NCI-H1694 treated with DMSO at 0.1 percent for 48 hours (cell line): ENCODE results near the gene PTGES.

Source experiments
- DNase-seq: peaks from one replicate; lab custom pipeline; 2025; lab: John Stamatoyannopoulos, UW

Gene PTGES

DNA sequence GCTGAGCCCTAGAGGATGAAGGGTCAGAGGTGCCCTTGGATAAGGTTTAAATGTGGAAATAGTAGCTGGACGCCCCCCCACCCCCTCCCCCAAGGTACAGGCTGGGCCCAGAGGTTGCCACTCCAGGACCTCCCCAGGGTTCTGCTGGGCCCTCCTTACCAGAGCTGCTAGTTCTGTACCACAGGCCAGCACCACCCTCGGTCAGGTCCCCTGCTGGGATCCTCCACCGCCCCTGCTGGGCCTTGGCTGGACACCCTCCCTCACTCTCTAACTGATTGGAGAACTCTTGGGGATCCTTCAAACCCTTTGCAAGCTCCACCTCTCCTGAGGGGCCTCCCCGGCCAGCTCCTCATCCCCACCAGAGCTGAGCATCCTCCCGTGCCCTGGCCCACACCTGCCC lies 34.9 kb downstream of the PTGES start:
- no peak for DNase-seq

DNA sequence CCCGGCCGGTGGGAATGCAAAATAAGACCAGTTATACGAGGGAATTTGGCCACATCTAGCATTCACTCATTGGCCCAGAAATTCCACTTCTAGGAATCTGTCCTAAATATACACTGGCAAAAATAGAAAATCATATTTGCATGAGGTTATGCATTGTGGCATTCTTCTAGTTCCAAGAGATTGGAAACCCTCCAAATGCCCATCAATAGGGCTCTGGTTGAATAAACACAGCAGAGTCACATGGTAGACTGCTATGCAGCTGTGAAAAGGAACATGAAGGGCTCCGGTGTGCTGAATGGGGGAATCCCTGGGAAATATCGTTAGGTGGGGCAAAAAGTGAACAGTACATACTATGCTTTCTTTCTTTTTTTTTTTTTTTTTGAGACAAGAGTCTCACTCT lies 36.8 kb downstream of the PTGES start:
- DNase-seq: no peak

DNA sequence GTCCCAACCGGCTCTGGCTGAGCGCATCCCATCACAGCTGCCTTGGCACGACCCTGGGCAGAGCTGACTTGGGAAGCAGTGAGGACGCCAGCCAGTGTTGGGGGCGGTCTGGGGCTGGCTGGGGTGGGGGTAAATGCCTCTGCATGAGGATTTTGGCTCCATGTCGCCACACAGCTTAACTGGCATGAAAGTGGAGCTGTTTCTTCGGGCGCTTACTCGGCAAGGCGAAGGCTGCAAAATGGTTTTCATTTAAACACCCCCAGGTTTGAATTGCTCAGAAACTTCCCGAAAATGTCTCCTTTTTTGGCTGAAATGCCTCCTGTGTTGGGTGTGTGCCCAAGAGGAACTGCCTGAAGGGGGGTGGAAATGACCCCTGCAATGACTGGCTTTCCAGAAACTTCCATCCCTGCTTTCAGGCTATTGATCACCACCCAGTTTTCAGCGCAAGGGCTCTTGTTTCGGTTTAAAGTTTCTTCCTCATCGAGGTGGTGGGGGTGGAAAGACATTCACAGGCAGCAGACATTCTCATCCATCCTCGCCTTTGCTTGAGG lies 38.3 kb downstream of the PTGES start:
- no peak for DNase-seq

DNA sequence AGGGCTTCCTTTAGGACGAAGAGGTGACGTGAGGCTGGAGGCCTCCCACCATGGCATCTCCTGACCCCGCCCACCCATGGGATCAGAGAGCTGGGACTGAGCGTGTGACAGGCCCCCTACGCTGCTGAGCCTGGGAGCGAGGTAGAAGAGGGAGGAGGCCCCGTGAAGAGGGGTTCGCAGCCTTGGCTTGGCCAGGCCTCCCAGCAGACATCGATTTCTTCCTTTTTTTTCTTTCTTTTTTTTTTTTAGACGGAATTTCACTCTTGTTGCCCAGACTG lies 39.5 kb downstream of the PTGES start:
- DNase-seq: no peak

DNA sequence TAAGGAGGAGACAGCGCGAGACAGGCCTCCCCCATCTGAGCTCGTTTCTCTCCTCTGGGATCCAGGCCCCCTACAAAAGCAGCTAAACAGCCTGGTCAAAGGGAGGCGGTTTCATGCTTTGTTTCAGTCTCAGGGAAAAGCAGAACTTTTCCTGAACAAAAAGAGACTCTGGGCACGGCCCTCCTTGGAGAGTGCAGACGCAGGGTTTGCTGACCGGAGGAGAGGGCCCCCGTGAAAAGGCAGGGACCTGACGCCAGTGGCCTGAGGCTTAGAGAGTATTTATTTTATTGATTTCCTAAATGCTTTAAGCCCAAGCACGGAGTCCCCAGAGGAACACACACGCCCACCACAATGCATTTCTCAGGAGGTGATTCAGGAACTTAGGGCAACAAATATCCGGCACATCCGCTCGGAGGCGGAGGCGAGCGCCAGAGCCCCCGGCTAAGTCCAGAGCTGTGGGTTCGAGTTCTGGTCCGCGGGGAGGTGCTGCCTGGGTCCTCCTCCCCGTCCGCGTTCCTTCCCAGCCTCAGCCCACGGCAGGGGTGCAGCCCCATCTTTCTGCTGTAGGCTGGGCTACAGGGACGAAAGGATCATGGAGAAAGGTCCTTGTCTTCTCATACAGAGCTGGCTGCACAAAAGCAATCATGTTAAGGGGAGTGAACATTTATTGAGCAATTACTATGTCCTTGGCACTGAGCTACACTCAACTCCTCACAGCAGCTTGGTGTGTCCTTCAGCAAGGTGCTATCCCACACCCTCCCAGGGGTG lies 40.0 kb downstream of the PTGES start:
- no peak for DNase-seq

DNA sequence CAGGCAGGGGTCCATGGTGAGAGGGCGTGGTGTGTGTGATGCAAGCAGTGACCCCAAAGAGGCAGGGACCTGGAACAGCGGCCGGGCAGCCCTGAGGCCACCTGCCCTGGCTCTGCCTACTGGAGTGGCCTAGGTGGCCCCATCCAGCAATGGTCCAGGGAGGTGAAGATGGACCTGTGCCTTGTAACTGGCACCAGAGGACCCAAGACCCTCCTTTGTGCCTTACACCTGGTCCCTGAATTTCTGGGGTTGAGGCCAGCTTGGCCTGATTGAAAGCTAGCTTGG lies 42.7 kb downstream of the PTGES start:
- no peak for DNase-seq

DNA sequence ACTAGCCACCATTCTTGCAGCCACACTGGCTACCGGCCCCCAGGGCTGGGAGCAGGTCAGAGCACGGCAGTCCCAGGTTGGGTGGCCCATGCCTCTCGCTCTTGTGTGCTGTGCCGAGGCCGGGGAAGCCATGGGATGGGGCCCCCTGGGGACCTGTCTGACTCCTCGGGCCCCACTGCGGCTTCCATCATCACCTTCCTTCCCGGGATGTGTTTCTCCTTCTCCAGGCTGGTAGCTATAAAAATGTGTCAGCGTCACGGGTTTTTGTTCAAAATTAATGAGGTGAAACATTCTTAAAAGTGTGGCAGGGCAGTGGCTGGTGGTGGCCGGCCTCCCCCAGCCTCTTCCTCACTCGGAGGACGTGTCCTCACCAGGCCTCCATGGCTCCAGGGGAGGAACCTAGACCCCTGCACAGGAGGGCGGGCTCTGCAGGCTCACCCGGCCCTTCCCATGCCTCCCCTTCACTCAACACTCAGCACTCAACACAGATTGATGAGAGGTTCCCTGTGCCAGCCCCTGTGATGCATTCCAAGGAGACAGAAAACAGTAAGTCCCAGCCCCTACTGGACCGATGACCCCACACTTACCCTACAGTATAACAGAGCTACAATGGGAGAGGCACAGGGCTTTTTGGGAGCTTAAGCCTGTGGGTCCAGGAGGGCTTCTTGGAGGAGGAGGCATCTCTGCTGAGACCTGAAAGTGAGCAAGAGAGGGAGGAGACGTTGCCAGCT lies 43.2 kb downstream of the PTGES start:
- DNase-seq: no peak

DNA sequence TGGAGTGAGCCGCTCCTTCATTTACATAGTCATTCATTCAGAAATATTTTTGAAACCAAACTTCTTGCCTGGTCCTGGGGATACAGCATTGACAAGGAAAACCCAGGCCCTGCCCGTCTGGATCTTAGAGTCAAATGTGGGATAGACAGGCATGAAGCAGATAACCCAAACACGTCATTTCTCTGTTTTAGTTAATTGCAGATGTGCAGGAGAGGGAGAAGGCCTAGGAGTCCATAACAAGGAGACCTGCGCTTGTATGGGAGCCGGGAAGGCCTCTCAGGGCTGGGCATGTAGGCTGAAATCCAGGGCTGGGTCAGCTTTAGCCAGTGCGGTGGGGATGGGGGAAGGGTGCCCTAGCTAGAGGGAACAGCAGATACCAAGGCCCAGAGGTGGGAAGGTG lies 44.0 kb downstream of the PTGES start:
- no peak for DNase-seq

DNA sequence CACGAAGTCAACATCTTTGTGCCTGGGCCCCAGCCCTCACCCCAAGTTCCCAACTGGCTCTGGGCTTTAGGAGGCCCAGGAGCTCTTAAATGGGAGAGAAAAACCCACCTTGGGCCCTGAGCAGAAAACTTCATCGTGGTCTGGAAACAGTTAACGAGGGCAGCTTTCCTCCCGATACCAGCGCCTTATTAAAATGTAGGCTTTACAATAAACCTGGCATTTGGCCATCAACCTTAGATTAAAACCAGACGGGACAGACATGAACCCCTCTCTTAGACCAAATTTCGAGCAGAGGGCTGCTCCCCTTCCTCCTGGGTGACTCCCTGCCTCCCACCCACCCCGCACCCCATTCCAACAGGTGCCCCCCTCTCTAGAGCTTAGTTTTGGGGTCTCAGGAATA lies 48.0 kb downstream of the PTGES start:
- DNase-seq: no peak

DNA sequence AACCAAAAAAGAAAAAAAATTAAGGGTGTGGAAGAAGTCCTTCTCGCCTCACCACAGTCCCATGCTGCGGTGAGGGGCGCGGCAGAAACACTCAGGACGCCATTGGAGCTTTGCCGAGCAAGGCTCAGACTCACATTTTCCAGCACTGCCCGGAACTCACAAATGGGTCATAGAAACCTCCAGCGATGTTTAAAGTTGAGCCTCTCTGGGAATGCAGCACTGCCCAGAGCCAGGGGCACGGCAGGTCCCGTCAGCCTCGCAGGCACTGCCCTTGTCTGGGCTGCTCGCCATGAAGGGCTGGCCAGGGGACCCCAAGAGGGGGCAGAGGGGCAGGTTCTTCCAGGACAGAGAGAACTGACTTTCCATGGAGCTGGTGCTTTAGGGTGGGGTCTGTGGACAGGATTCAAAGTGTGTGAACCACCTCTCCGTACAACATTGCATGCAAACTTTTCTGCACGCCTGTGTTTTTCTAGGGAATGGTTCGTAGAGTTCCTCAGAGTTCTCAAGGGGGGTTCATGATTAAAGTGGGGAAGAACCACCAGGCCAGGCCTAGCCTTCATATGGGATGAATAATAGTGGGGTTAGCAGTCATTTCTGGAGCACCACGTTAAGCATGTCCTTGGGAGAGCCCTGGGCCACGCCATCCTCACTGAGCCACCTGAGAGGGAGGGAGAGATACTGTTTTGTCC lies 49.0 kb downstream of the PTGES start:
- no peak for DNase-seq

DNA sequence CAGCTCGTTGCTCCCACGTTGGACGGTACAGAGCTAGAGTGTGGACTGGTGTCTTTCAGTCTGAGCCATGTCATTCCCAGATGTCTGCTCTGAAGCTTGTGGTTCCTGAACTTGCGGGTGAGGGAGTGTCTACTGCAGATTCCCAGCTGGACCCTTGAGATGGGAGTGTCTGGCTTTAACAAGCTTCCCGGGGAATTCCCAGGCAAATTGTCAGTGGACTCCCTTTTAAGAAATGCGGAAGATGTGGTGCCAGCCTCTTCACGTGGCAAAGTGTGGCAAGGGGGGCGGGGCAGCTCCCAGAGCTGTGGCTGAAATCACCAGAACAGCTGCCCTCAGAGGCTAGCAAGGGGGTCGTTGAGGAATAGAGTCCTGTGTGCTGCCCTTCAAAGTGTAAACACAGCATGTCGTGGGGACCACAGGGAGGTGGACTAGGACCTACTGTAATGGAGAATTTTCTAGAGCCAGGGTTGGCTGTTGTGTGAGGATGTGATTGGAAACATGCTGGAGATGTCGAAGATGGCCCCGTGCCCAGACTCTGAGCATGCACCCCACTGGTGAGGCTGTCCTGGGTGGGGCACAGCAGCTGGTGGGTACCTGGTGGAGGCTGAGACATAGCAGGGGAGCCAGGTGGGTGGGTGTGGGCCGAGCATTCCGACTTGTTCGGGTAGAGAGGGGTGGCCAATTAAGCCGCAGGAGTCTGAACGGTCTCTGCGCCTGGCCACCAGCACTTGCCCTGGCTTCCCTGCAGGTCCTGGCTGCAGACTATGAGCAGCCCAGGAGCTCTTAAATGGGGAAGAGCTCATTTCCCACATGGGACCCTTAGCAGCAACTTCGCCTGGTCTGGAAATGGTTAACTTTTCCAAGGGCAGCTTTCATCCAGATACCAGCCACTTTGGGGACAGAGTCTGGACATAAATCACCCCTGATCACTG lies 50.0 kb downstream of the PTGES start:
- DNase-seq: no peak

DNA sequence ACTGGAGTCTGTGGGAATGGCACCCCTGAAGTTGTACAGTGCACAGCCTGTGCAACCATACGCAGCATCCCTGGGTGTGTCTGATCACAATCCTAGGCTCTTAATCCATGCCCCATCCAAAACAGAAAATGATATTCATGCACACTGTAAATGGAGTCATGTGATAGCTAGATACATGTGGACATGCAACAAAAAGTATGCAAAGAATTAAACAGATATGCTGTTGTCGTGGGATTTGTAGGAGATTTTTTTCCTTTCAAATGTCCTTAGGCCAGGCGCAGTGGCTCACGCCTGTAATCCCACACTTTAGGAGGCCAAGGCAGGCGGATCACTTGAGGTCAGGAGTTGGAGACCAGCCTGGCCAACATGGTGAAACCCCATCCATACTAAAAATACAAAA lies 51.3 kb downstream of the PTGES start:
- DNase-seq: no peak

DNA sequence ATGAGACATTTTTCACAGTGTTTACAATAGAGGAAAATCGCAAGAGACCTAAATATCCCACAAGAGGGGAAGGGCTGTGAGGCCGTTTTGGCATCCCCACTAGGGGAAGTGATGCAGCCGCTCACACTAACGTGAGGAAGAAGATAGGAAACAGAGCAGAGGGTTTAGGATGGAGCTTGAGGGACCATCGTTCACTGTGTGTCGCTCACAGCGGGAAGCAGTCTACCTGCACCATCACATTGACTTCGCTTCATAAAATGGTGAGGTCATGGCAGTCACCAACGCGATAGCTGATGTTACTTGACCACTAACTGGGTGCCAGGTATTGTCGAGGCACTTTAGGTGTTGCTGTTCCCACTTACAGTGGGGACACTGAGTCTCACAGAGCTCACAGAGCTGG lies 51.8 kb downstream of the PTGES start:
- DNase-seq: no peak

DNA sequence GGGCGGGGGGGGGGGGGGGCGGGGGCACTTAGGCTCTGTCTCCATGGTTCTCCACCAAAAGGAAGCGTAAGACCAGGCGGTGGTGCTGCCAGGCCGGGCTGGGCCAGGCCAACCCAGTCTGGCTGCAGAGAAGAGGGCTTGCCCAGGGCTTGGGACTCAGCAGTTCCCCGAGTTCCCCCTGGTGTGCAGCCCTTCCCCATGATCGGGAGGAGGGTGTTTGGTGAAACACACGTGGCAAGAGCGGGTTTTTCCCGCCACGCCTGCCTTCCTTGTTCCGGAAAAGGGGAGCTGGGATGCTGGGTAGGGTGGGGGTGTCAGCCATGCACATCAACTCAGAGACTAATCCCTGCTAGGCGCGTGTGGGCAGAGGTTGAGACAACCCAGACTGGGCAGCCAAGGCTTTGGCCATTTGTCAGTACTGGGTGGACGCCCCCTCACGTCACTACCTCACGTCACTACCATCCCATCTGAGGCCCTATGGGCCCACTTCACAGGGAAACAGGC lies 54.5 kb downstream of the PTGES start:
- DNase-seq: no peak

DNA sequence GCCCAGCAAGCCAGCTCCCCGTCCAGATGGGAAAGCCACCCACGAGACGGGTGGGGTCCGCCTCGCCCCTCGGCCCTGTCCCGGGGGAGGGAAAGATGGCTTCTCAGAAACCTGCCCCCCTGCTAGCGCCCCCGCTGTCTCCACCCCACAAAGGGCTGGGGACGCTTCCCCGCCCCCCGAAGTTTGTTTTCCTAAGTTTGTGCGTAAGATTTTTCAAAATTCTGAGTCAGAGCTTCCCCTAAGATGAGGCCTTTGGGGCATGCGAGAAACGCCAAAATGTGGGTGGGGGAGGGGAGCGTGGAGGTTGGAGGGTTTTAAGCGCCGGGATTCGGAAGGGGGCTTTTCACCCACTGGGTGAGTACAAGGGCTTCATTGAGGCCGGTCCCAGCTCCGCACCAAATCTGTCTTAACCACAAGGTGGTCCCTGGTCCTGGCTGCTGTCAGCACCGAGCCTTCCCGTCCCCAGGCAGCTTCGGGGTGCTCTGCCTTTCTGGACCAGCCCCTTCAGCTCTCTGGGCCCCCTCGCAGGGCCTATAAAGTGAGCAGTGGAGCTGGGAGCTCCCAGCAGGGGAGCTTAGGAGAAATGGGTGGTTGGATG lies 55.1 kb downstream of the PTGES start:
- no peak for DNase-seq

DNA sequence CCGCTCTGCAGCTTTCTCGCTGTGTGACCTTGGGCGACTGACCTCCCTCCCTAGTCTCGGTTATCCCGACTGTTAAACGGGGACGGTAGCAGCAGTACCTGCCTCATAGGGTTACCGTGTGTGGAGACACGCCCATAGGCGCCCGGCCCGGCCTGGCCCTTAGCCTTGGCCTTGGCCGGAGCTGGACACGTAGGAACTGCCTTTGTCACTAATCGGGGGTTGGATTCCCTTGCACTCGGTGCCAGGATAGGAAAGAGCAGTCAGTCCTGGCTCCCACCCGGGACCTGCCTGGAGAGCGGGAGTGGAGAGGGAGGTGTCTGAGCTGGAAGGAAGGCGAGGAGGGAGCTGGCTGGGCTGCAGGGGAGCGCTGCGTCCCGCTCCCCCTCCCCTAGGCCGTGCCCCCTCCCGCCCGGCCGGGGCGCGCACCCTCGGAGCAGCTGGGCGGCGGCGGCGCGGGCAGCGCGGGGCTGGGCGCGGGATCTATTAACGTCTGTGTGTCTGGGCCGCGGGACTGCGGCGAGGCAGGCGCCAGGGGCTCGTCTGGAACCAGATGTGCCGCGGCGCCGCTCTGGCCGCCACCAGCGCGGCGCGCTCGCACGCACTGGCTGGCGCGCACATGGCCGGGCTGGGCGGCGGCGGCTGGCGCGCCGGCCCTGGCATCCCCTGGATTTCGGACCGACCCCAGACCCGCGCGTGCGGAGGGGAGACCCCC lies 55.7 kb downstream of the PTGES start:
- DNase-seq: no peak

DNA sequence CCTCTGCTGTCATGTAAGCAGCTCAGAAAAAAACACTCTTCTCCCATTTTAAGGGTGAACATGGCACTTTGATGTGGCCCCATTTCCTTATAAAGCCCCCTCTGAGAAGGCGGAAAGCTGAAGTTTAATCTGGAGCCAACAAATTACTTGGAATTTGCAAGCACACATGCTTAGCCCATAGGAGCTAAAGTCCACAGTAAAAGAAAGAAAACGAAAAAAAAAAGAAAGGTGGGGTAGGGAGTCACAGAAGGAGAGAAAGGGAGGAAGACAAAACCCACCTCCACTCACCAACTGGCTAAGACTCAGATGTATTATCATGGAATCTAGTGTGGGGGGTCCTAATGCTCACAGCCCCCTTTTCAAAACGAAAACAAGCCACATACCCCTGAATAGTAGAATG lies 57.0 kb downstream of the PTGES start:
- no peak for DNase-seq

DNA sequence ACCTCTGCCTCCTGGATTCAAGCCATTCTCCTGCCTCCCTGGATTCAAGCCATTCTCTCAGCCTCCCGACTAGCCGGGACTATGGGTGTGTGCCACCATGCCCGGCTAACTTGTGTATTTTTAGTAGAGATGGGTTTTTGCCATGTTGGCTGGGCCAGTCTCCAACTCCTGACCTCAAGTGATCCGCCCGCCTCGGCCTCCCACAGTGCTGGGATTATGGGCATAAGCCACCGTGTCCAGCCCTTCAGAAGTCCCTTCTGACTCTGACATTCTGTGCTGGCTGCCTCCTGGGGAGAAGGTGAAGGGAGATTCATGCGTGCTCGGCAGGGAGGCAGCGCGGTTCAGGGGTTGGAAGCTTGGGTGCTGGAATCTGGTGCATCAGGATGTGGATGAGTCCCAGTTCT lies 58.6 kb downstream of the PTGES start:
- no peak for DNase-seq

DNA sequence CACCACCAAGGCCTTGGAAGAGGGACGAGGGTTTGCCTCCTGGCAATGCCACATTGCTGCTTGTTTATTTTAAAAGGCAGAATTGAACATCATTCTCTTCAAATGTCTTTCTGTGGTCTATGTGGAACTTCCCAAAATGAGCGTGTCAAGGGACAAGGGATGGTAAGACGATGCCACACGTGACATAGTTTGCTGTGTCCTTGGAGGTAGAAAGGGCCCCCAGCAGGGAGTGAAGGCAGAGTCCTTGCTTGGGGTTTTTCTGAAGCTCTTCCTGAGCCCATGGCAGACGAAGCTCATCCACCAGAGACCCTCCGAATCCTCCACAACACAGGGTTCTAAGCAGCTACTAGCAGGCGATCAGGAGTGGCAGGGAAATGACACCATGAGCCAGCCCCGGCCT lies 59.1 kb downstream of the PTGES start:
- DNase-seq: no peak

DNA sequence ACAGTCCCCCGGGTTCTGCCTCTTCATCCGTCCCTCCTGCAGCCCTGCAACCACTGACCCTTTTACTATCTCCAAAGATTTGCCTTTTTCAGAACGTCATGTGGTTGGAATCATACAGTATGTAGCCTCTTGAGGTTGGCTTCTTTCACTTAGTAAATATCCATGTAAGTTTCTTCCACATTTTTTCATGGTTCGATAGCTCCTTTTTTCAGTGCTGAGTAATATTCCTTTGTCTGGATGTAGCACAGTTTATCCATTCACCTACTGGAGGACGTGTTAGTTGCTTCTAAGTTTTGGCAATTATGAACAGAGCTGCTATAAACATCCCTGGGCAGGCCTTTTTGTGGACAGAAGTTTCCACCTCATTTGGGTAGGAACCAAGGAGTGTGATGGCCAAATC lies 60.3 kb downstream of the PTGES start:
- DNase-seq: no peak
